Mesendoderm (in vitro differentiated cells): Measurements from ENCODE around the gene KCNMB2.
"Not testable (repeated sequence)": the region's sequence is repeated elsewhere in the genome, so short reads cannot be mapped to it uniquely, and the experiment has no call there.

Experiments
- DNase-seq: peaks from one replicate; pipeline ENCODE4 v3.0.0; 2013
- H2AK5ac ChIP-seq: 2 replicates; pipeline ENCODE4 v1.6.1; 2013; ENCODE audit warnings: low read length, inconsistent platforms
- H2BK120ac ChIP-seq: 2 replicates; pipeline ENCODE4 v1.6.1; 2013; ENCODE audit warnings: low read depth, mild to moderate bottlenecking, low read length, moderate library complexity, mixed read lengths
- H2BK15ac ChIP-seq: replicated peaks from 2 replicates; pipeline ENCODE4 v1.6.1; 2013; ENCODE audit warnings: low read depth, mild to moderate bottlenecking, moderate library complexity
- H2BK5ac ChIP-seq: 2 replicates; pipeline ENCODE4 v1.6.1; 2013; ENCODE audit warnings: low read length, inconsistent platforms
- H3K18ac ChIP-seq: 2 replicates; pipeline ENCODE4 v1.6.1; 2013; ENCODE audit warnings: mild to moderate bottlenecking, low read length, mixed read lengths
- H3K23ac ChIP-seq: one replicate; pipeline ENCODE4 v1.6.1; 2013; ENCODE audit warnings: low read length
- H3K27ac ChIP-seq: 2 replicates; pipeline ENCODE4 v1.5.1; 2013; ENCODE audit warnings: low read depth, mild to moderate bottlenecking, inconsistent platforms, low read length, moderate library complexity
- H3K27me3 ChIP-seq: 2 replicates; pipeline ENCODE4 v1.6.1; 2013; ENCODE audit warnings: low read length, control low read depth, mild to moderate bottlenecking, inconsistent platforms; ENCODE audit not compliant: insufficient read depth, poor library complexity
- H3K36me3 ChIP-seq: 2 replicates; pipeline ENCODE4 v1.6.1; 2013; ENCODE audit warnings: low read length, inconsistent platforms; ENCODE audit not compliant: control insufficient read depth, insufficient read depth
- H3K4ac ChIP-seq: one replicate; pipeline ENCODE4 v1.6.1; 2013; ENCODE audit warnings: low read depth, mild to moderate bottlenecking, low read length, moderate library complexity
- H3K4me1 ChIP-seq: 2 replicates; pipeline ENCODE4 v1.6.1; 2013; ENCODE audit warnings: low read depth, low read length, inconsistent platforms; ENCODE audit not compliant: control insufficient read depth
- H3K4me2 ChIP-seq: 2 replicates; pipeline ENCODE4 v1.6.1; 2013; ENCODE audit warnings: low read length
- H3K4me3 ChIP-seq: 2 replicates; pipeline ENCODE4 v1.5.1; 2013; ENCODE audit warnings: mild to moderate bottlenecking, low read length
- H3K56ac ChIP-seq: one replicate; pipeline ENCODE4 v1.6.1; 2013; ENCODE audit warnings: low read length
- H3K79me1 ChIP-seq: 2 replicates; pipeline ENCODE4 v1.6.1; 2013; ENCODE audit warnings: low read length, inconsistent platforms
- H3K79me2 ChIP-seq: 2 replicates; pipeline ENCODE4 v1.6.1; 2013; ENCODE audit warnings: mild to moderate bottlenecking, low read length; ENCODE audit not compliant: control insufficient read depth, insufficient read depth
- H3K9ac ChIP-seq: 2 replicates; pipeline ENCODE4 v1.6.1; 2013; ENCODE audit warnings: low read length, inconsistent platforms
- H4K5ac ChIP-seq: one replicate; pipeline ENCODE4 v1.6.1; 2013; ENCODE audit warnings: low read length
- H4K8ac ChIP-seq: one replicate; pipeline ENCODE4 v1.6.1; 2013; ENCODE audit warnings: low read depth, mild to moderate bottlenecking, control low read depth, low read length, moderate library complexity
- WGBS: extraction: QIAGEN DNeasy Blood & Tissue Kit; methylation state at CpG from one replicate; pipeline ENCODE4 v1.1.7; 2013; ENCODE audit warnings: low lambda C conversion rate, missing lambda C conversion rate; ENCODE audit not compliant: insufficient coverage; ENCODE audit errors: extremely low coverage; 5-methylcytosine and 5-hydroxymethylcytosine counted together

The KCNMB2 gene

DNA sequence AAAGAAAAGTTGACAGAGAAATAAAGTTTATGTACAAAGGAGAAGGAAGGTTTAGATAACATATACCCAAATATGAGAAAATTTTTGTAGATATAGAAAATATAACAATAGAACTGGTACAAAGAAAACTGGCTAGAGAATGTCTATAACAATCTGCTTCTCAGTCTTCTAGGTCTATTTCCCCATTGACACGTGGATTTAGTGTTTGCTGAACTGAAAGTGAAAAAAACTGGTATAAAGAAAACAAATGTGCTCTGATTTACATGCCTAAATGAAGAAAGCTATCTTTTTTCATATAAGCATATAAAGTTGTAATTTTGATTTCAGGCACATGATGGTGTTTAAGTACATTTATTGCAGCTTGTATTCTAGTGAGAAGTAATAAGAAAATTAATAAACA lies 9.8 kb downstream of the KCNMB2 start:
- Histone ChIP-seq H3K79me2 (no peaks in the 10 kb centered on the region), H3K4me1 (no peaks in the 10 kb centered on the region), H3K9ac (no peak overlapping the region), H2BK15ac (no peak overlapping the region), H3K4me3 (no peak overlapping the region), H3K27me3 (no peaks in the 10 kb centered on the region), H3K4me2 (no peak overlapping the region), H4K8ac (no peak overlapping the region), H3K4ac (no peak overlapping the region), H2AK5ac (no peak overlapping the region), H3K56ac (no peak overlapping the region), H3K18ac (no peak overlapping the region), H2BK5ac (no peak overlapping the region), H2BK120ac (no peak overlapping the region), H3K36me3 (no peaks in the 10 kb centered on the region), H4K5ac (no peak overlapping the region), H3K27ac (no peak overlapping the region), H3K79me1 (no peaks in the 10 kb centered on the region), H3K23ac (no peak overlapping the region)
- no CpG with 5 or more reads among the region's 1 CpG for WGBS
- no peak for DNase-seq

DNA sequence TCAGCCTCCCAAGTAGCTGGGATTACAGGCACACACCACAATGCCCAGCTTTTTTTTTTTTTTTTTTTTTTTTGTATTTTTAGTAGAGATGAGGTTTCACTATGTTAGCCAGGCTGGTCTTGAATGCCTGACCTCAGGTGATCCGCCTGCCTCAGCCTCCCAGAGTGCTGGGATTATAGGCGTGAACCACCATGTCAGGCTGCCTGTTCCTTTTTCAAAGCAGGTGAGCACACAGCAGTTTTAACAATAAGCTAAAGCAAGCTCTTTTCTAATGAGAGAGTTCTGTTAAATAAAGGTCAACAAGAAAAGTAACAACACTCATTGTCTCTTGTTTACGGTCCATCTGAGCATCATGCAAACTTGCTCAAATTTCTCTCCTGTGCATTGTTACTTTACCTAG lies 13.2 kb downstream of the KCNMB2 start:
- not testable (repeated sequence) for H3K9ac ChIP-seq, H4K8ac ChIP-seq, DNase-seq, H3K4me1 ChIP-seq, H3K23ac ChIP-seq, H3K27me3 ChIP-seq, H3K36me3 ChIP-seq, H3K79me2 ChIP-seq, H3K4me3 ChIP-seq, H3K56ac ChIP-seq, H4K5ac ChIP-seq, H2BK120ac ChIP-seq, H2BK15ac ChIP-seq, H3K27ac ChIP-seq, H3K4me2 ChIP-seq, H2AK5ac ChIP-seq, H3K4ac ChIP-seq, H2BK5ac ChIP-seq, H3K18ac ChIP-seq, H3K79me1 ChIP-seq
- no CpG with 5 or more reads among the region's 3 CpGs for WGBS

DNA sequence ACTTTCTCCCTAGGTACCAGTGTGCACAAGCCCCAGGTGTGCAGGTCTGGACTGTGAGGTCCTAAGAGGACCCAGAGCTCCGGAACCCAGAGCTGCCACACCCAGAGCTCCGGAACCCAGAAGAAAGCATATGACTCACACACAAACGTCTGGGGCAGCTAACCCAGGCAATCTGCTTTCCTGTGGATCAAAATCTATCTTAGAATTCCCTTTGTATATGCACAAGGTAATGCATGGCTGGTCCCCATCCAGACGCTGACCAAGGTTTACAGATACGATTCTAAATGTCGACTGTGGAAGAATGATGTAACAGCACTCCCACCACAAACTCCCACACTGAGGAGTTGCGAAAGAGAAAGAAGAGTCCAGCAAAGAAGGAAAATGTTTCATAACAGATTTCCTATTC lies 15.7 kb downstream of the KCNMB2 start:
- no peaks in the 10 kb centered on the region for H3K79me1 ChIP-seq
- no peak overlapping the region for H3K23ac ChIP-seq
- no peak overlapping the region for H4K5ac ChIP-seq
- H3K36me3 ChIP-seq: no peaks in the 10 kb centered on the region
- DNase-seq: no peak
- WGBS: no CpG with 5 or more reads among the region's 7 CpGs
- H2AK5ac ChIP-seq: no peak overlapping the region
- H3K9ac ChIP-seq: no peak overlapping the region
- no peak overlapping the region for H3K4me2 ChIP-seq
- no peaks in the 10 kb centered on the region for H3K27me3 ChIP-seq
- no peak overlapping the region for H4K8ac ChIP-seq
- H3K18ac ChIP-seq: no peak overlapping the region
- no peak overlapping the region for H2BK5ac ChIP-seq
- H3K27ac ChIP-seq: no peak overlapping the region
- no peak overlapping the region for H2BK120ac ChIP-seq
- no peaks in the 10 kb centered on the region for H3K4me1 ChIP-seq
- no peak overlapping the region for H3K56ac ChIP-seq
- H3K4ac ChIP-seq: no peak overlapping the region
- no peak overlapping the region for H2BK15ac ChIP-seq
- H3K79me2 ChIP-seq: no peaks in the 10 kb centered on the region
- H3K4me3 ChIP-seq: no peak overlapping the region

DNA sequence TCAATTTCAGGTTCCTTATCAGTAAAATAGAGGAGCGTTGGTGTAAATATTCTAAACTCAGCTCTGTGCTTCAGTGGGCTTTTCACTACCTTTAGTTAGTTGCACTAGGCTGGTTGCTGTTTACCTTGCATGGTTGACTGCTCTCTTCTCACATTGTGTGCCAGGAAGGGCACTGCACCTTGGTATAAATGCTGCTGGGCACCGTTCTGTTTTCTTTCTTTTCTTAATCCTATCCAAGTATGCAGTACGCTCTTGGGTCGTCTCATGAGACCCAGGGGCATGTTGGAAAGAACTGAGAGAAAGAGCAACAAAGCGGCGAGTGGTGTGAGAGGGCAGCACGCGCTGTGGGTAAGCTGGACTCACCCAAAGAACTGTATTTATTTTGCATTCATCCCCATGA lies 22.4 kb downstream of the KCNMB2 start:
- Histone ChIP-seq H3K9ac (no peak overlapping the region), H3K36me3 (no peaks in the 10 kb centered on the region), H3K27me3 (no peaks in the 10 kb centered on the region), H3K4me2 (no peak overlapping the region), H4K5ac (no peak overlapping the region), H3K79me2 (no peaks in the 10 kb centered on the region), H3K4ac (no peak overlapping the region), H3K27ac (no peak overlapping the region), H4K8ac (no peak overlapping the region), H3K56ac (no peak overlapping the region), H3K79me1 (no peaks in the 10 kb centered on the region), H2AK5ac (no peak overlapping the region), H3K4me1 (no peaks in the 10 kb centered on the region), H3K18ac (no peak overlapping the region), H2BK5ac (no peak overlapping the region), H3K4me3 (no peak overlapping the region), H2BK15ac (no peak overlapping the region), H3K23ac (no peak overlapping the region), H2BK120ac (no peak overlapping the region)
- no CpG with 5 or more reads among the region's 8 CpGs for WGBS
- no peak for DNase-seq

DNA sequence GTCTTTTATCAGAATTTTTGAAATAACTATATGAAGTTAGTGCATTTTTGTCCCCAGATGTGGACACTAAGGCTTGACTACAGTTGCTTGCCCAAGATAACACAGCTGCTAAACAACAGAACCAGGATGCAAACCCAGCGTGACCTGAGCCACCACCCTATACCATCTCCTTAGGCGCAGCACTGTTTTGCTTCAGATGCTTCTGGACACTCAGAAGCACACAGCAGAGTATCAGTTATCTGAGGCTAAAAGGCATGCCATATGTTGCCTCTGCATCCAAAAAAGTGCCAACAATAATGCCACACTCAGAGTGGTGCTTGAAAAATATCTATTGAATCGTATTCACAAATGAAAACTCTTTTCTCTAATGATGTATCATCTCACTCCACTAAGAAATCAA lies 24.5 kb downstream of the KCNMB2 start:
- no peaks in the 10 kb centered on the region for H3K4me1 ChIP-seq
- H3K27ac ChIP-seq: no peak overlapping the region
- no peak for DNase-seq
- H3K9ac ChIP-seq: no peak overlapping the region
- H3K56ac ChIP-seq: no peak overlapping the region
- no peak overlapping the region for H4K8ac ChIP-seq
- H3K79me2 ChIP-seq: no peaks in the 10 kb centered on the region
- H3K4ac ChIP-seq: no peak overlapping the region
- no peak overlapping the region for H3K18ac ChIP-seq
- H3K4me2 ChIP-seq: no peak overlapping the region
- H2BK15ac ChIP-seq: no peak overlapping the region
- no peaks in the 10 kb centered on the region for H3K36me3 ChIP-seq
- no peak overlapping the region for H3K4me3 ChIP-seq
- H3K23ac ChIP-seq: no peak overlapping the region
- no CpG with 5 or more reads among the region's 3 CpGs for WGBS
- H4K5ac ChIP-seq: no peak overlapping the region
- no peak overlapping the region for H2BK5ac ChIP-seq
- no peak overlapping the region for H2BK120ac ChIP-seq
- H3K27me3 ChIP-seq: no peaks in the 10 kb centered on the region
- H2AK5ac ChIP-seq: no peak overlapping the region
- H3K79me1 ChIP-seq: no peaks in the 10 kb centered on the region

DNA sequence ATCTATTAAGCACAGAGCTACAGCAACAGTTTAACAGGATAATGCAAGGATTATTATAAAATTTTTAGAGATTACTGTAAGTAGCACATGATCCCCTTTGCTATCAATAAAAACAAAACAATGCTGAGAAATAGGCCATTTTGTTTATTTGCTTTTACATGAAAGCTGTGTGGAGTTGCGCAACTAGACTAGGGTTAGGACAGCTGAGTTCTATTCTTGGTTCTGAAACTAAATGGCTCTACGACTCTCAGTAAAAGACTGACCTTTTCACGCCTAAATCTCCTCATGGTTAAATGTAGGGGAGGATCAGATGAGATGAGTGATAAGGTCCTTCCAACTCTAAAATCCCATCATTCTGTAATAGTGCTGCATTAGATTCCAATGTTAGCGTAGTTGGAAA lies 25.0 kb downstream of the KCNMB2 start:
- Histone ChIP-seq H4K5ac (no peak overlapping the region), H3K36me3 (no peaks in the 10 kb centered on the region), H3K79me2 (no peaks in the 10 kb centered on the region), H3K79me1 (no peaks in the 10 kb centered on the region), H3K23ac (no peak overlapping the region), H3K4me1 (no peaks in the 10 kb centered on the region), H3K56ac (no peak overlapping the region), H3K27me3 (no peaks in the 10 kb centered on the region), H3K4ac (no peak overlapping the region), H4K8ac (no peak overlapping the region), H2BK120ac (no peak overlapping the region), H3K18ac (no peak overlapping the region), H2BK15ac (no peak overlapping the region), H2AK5ac (no peak overlapping the region), H3K4me2 (no peak overlapping the region), H3K4me3 (no peak overlapping the region), H3K9ac (no peak overlapping the region), H2BK5ac (no peak overlapping the region), H3K27ac (no peak overlapping the region)
- DNase-seq: no peak
- WGBS: no CpG with 5 or more reads among the region's 4 CpGs
